Measurements from ENCODE around the gene CDHR5. TPM values are rescaled to one million over a fixed set of nuclear protein-coding genes. Genes with fewer than 3 reads are reported as not detected.

The CDHR5 gene
- total RNA-seq, 1 donor from 2014 or later = 7.1 TPM

- H3K27me3 Mint-ChIP-seq = no peaks in the 10 kb centered on the region
- H3K9me3 Mint-ChIP-seq = no peaks in the 10 kb centered on the region
- H3K27ac Mint-ChIP-seq = peak overlapping the region; percentile 23
- H3K4me3 Mint-ChIP-seq = no peak overlapping the region
- DNase-seq (ENCODE audit: extremely low spot score, unreplicated experiment) = no peak
- TF ChIP-seq, protein P1, sequence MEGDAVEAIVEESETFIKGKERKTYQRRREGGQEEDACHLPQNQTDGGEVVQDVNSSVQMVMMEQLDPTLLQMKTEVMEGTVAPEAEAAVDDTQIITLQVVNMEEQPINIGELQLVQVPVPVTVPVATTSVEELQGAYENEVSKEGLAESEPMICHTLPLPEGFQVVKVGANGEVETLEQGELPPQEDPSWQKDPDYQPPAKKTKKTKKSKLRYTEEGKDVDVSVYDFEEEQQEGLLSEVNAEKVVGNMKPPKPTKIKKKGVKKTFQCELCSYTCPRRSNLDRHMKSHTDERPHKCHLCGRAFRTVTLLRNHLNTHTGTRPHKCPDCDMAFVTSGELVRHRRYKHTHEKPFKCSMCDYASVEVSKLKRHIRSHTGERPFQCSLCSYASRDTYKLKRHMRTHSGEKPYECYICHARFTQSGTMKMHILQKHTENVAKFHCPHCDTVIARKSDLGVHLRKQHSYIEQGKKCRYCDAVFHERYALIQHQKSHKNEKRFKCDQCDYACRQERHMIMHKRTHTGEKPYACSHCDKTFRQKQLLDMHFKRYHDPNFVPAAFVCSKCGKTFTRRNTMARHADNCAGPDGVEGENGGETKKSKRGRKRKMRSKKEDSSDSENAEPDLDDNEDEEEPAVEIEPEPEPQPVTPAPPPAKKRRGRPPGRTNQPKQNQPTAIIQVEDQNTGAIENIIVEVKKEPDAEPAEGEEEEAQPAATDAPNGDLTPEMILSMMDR (conservative IDR thresholded peaks at IDR 0.05) = no peak
- no peaks in the 10 kb centered on the region for H3K4me1 Mint-ChIP-seq (ENCODE audit: unreplicated experiment)
- H3K36me3 Mint-ChIP-seq = peaks cover 8% of the 10 kb centered on the region
These were observed 17.6 kb downstream of the CDHR5 start for GRCh38 chr11:607020-607780.

- Mint-ChIP-seq H3K4me1 (ENCODE audit: unreplicated experiment) (no peaks in the 10 kb centered on the region), H3K4me3 (no peak overlapping the region), H3K27ac (no peak overlapping the region), H3K27me3 (no peaks in the 10 kb centered on the region), H3K9me3 (no peaks in the 10 kb centered on the region), H3K36me3 (peaks cover 8% of the 10 kb centered on the region)
- TF ChIP-seq, protein P1 (conservative IDR thresholded peaks at IDR 0.05) = no peak
- DNase-seq (ENCODE audit: extremely low spot score, unreplicated experiment) = no peak
These were observed 18.5 kb downstream of the CDHR5 start for GRCh38 chr11:606245-606644.

DNA sequence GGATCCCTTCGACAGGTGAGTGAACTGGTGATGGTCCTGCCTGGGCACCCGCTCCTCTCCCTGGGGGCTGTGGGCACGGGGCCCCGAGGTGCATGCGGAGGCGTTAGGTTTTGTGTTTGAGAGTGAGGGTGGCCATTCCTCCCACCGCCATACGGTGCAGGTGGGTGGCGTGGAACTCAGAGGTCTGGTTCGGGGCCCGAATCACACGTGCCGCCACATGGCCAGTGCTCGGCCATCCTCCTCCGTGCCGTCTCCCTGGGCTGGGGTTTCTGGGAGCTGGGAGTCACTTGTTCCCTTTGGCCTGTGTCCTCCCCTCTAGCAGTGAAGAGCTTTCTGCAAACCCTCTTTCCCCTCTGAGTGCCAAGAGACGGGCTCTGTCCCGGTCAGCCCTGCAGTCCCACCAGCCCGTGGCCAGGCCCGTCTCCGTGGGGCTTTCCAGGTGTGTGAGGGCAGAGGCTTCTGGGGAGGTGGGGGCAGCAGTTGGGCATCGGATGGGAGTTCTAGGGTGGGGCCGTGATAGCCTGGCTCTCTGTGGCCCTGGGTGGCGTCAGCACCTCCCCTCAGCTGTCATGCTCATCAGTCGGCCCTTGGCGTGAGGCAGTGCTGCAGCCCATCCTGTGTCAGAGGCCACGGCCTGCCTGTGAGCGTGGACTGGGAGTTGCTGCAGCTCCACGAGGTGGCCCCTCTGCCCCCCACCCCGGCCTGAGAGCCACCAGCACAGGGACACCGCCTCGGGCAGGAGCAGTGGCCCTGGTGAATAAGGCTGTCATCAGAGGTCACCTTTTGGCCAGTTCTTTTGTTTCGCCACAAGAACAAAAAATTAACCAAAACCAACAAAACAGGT lies 19.2 kb downstream of the CDHR5 start:
- DNase-seq (ENCODE audit: extremely low spot score, unreplicated experiment) = no peak
- Mint-ChIP-seq H3K4me3 (no peak overlapping the region), H3K4me1 (ENCODE audit: unreplicated experiment) (no peaks in the 10 kb centered on the region), H3K27me3 (no peaks in the 10 kb centered on the region), H3K27ac (no peak overlapping the region), H3K9me3 (no peaks in the 10 kb centered on the region), H3K36me3 (peaks cover 9% of the 10 kb centered on the region)
- TF ChIP-seq, protein P1 (conservative IDR thresholded peaks at IDR 0.05) = no peak

DNA sequence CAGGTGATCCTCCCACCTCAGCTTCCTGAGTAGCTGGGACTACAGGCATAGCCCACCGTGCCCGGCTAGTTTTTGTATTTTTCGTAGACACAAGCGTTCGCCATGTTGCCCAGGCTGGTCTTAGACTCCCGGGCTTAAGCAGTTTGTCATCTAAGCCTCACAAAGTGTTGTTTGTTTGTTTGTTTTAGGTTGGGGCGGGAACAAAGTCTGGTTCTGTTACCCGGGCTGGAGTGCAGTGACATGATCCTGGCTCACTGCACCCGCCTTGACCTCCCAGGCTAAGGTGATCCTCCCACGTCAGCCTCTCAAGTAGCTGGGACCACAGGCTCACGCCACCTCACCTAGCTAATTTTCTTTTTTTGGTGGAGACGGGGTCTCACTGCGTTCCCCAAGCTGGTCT lies 21.6 kb downstream of the CDHR5 start:
- no peak overlapping the region for H3K27ac Mint-ChIP-seq
- H3K27me3 Mint-ChIP-seq = no peaks in the 10 kb centered on the region
- no peak for DNase-seq (ENCODE audit: extremely low spot score, unreplicated experiment)
- H3K4me1 Mint-ChIP-seq (ENCODE audit: unreplicated experiment) = no peaks in the 10 kb centered on the region
- TF ChIP-seq, protein P1 (conservative IDR thresholded peaks at IDR 0.05) = no peak
- peaks cover 9% of the 10 kb centered on the region for H3K36me3 Mint-ChIP-seq
- H3K4me3 Mint-ChIP-seq = no peak overlapping the region
- no peaks in the 10 kb centered on the region for H3K9me3 Mint-ChIP-seq

DNA sequence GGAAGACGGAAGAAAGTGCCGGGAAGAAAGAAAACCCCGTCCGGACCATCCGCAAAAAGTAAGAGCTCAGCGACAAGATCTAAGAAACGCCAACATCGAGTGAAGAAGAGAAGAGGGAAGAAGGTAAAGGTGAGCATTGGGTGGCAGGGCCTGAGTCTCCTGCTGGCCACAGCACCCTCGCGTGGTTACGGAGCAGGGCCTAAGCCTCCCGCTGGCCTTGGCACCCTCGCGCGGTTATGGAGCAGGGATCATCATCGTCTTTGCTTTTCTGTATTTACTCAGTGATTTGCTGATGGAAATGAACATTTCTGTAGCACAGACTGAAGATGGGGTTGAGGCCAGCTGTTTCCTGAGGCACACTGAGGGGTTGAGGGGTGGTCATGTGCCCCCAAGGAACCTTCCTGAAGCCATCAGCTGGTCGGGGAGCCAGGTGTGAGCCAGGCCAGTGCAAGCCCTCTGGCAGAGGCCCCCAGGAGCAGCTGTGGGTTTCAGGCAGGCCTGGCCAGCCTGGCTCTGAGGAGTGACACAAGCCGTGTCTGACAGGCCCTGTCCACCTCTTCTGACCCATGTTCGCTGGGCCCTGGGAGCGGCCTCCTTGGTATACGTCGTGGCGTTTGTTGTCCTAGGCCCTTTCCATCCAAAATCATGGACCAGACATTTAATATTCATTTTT lies 23.0 kb downstream of the CDHR5 start:
- no peaks in the 10 kb centered on the region for H3K4me1 Mint-ChIP-seq (ENCODE audit: unreplicated experiment)
- no peaks in the 10 kb centered on the region for H3K27me3 Mint-ChIP-seq
- no peak overlapping the region for H3K4me3 Mint-ChIP-seq
- no peak for DNase-seq (ENCODE audit: extremely low spot score, unreplicated experiment)
- H3K36me3 Mint-ChIP-seq = peaks cover 9% of the 10 kb centered on the region
- TF ChIP-seq, protein P1 (conservative IDR thresholded peaks at IDR 0.05) = no peak
- H3K9me3 Mint-ChIP-seq = no peaks in the 10 kb centered on the region
- no peak overlapping the region for H3K27ac Mint-ChIP-seq

All from type B pancreatic cell (in vitro differentiated cells).